Panc1 (cell line): ENCODE results near the gene CRADD. TPM values are rescaled to one million over a fixed set of nuclear protein-coding genes. Genes with fewer than 3 reads are reported as not detected.
"Not testable (repeated sequence)": the region's sequence is repeated elsewhere in the genome, so short reads cannot be mapped to it uniquely, and the experiment has no call there.

ENCODE experiments used
- ATAC-seq: fragments of 200-7000 bp; cut with Tn5 transposase; 2 replicates; pipeline ENCODE4 v1.9.1; 2020; ENCODE audit warnings: mild to moderate bottlenecking, moderate library complexity
- BruUV-seq: library from RNA; stranded (reverse); fragments of 400-500 nt; replicated peaks from 2 replicates; lab custom pipeline; 2021; lab: Mats Ljungman, UMichigan
- CTCF ChIA-PET: fragments of 300-600 bp; sonication (Branson Sonifier 250); formaldehyde crosslinking; loops from one replicate; lab custom pipeline; 2022; ENCODE audit warnings: antibody characterized with exemption; lab: Charles Lee
- POLR2A ChIA-PET: fragments of 300-600 bp; sonication (Branson Sonifier 250); formaldehyde crosslinking; loops from one replicate; lab custom pipeline; 2022; ENCODE audit warnings: antibody characterized with exemption; lab: Charles Lee
- DNase-seq: peaks from one replicate; pipeline ENCODE4 v3.0.0-alpha.2; 2010; ENCODE audit warnings: low read depth, low spot score
- H3K27ac ChIP-seq: 2 replicates; pipeline ENCODE4 v1.5.1; 2011; ENCODE audit warnings: mild to moderate bottlenecking, low read length, inconsistent platforms
- H3K27me3 ChIP-seq: fragments of 200-500 bp; sonication (Bioruptor generic); 2 replicates; pipeline ENCODE4 v1.6.0; 2014; ENCODE audit warnings: low read length, inconsistent platforms; ENCODE audit not compliant: control insufficient read depth, insufficient read depth
- H3K36me3 ChIP-seq: fragments of 200-500 bp; sonication (Bioruptor generic); 2 replicates; pipeline ENCODE4 v1.5.1; 2014; ENCODE audit warnings: inconsistent platforms, mild to moderate bottlenecking, low read length, moderate library complexity; ENCODE audit not compliant: control insufficient read depth, insufficient read depth
- H3K4me1 ChIP-seq: 2 replicates; pipeline ENCODE4 v1.5.1; 2011; ENCODE audit warnings: inconsistent platforms, mild to moderate bottlenecking, low read length, moderate library complexity; ENCODE audit not compliant: control insufficient read depth, insufficient read depth
- H3K4me3 ChIP-seq, 2 experiments: 2 replicates each; pipeline ENCODE4 v1.5.1; 2011 to 2012; ENCODE audit warnings: low read depth in 2 of 2, low read length in 2 of 2, mild to moderate bottlenecking in 2 of 2, inconsistent platforms in 1 of 2, moderate library complexity in 1 of 2
- H3K9me3 ChIP-seq: fragments of 200-500 bp; sonication (Bioruptor generic); 2 replicates; pipeline ENCODE4 v1.5.1; 2014; ENCODE audit warnings: low read depth, mild to moderate bottlenecking, inconsistent platforms, low read length, moderate library complexity; ENCODE audit not compliant: control insufficient read depth, insufficient read depth
- POLR2AphosphoS5 ChIP-seq: IDR thresholded peaks from 2 replicates; pipeline ENCODE4 v1.6.1; 2012; ENCODE audit warnings: mild to moderate bottlenecking, low read depth, low read length, moderate library complexity
- SIN3A ChIP-seq: IDR thresholded peaks from 2 replicates; pipeline ENCODE4 v1.6.1; 2012; ENCODE audit warnings: low read depth, mild to moderate bottlenecking, low read length, moderate library complexity, borderline replicate concordance; ENCODE audit not compliant: insufficient read depth
- TCF7L2 ChIP-seq: IDR thresholded peaks from 2 replicates; pipeline ENCODE4 v1.6.1; 2011; ENCODE audit warnings: mild to moderate bottlenecking, low read depth, low read length, inconsistent platforms
- in situ Hi-C: cut with HindIII; loops from 2 replicates; pipeline ENCODE4 v1.10.0; 2016; ENCODE audit warnings: low sequenced_read_pairs, low pct_unique_long_range_greater_than_20kb
- intact Hi-C: fragments of 100-400 bp; cut with micrococcal nuclease; formaldehyde crosslinking; loops from one replicate; pipeline ENCODE4 v1.10.0; 2022; ENCODE audit not compliant: unreplicated experiment
- total RNA-seq: library from RNA; stranded (reverse); gene quantifications from one replicate; pipeline ENCODE4 v1.2.1, GENCODE V29; 2021; ENCODE audit not compliant: unreplicated experiment
- TF ChIP-seq, protein P1 (sequence below), 2 experiments: IDR thresholded peaks; 2 replicates each; pipeline ENCODE4 v1.6.1; 2011 to 2012; ENCODE audit warnings: low read depth in 2 of 2, control low read depth in 1 of 2, low read length in 1 of 2, mild to moderate bottlenecking in 1 of 2, moderate library complexity in 1 of 2; ENCODE audit not compliant: insufficient read depth in 1 of 2
- TF ChIP-seq, protein P2 (sequence below): fragments of 450-650 bp; IDR thresholded peaks from 2 replicates; pipeline ENCODE4 v1.5.1; 2017; ENCODE audit warnings: mild to moderate bottlenecking

CRADD gene
- total RNA-seq, 1 experiment from 2014 or later, result 7.0 TPM

DNA sequence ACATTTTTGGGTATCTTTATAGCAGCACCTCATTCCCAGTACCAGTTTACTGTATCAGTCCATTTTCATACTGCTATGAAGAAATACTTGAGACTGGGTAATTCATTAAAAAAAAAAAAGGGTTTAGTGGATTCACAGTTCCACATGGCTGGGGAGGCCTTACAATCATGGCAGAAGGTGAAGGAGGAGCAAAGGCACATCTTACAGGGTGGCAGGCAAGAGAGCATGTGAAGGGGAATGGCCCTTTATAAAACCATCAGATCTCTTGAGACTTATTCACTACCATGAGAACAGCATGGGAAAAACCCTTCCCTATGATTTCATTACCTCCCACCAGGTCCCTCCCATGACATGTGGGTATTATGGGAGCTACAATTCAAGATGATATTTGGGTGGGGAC lies 77.7 kb downstream of the CRADD start:
- ATAC-seq, result not testable (repeated sequence)

DNA sequence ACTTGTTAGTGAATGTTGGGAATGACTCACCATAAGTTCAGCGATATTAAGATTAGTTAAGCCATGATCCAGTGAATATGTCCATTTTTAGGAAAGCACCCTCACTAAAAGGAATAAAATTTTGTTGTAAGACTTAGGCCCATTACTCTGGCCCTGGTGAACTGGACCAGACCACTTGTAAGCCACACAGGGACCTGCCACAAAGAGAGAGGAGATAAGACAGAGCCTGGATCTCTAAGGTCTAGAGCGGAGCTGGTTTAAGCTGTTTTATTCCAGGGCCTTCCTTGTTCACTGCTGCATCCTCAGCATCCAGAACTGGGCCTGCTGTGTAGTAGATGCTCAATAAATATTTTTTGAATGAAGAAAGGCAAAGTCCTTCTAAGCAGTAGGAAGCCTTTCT lies 79.1 kb downstream of the CRADD start:
- Histone ChIP-seq H3K9me3 (0 out of 2 replicates have a peak, but pooled peaks cover 2% of the 10 kb centered on the region), H3K27me3 (no peaks in the 10 kb centered on the region), H3K4me3 (no peak overlapping the region), H3K36me3 (no peaks in the 10 kb centered on the region), H3K27ac (no peak overlapping the region), H3K4me1 (no peaks in the 10 kb centered on the region)
- ChIA-PET CTCF (no interaction called here), POLR2A (no interaction called here)
- in situ Hi-C loops (no loop called here), intact Hi-C loops (no loop called here)
- no peak for TF ChIP-seq SIN3A
- TF ChIP-seq, protein P1, sequence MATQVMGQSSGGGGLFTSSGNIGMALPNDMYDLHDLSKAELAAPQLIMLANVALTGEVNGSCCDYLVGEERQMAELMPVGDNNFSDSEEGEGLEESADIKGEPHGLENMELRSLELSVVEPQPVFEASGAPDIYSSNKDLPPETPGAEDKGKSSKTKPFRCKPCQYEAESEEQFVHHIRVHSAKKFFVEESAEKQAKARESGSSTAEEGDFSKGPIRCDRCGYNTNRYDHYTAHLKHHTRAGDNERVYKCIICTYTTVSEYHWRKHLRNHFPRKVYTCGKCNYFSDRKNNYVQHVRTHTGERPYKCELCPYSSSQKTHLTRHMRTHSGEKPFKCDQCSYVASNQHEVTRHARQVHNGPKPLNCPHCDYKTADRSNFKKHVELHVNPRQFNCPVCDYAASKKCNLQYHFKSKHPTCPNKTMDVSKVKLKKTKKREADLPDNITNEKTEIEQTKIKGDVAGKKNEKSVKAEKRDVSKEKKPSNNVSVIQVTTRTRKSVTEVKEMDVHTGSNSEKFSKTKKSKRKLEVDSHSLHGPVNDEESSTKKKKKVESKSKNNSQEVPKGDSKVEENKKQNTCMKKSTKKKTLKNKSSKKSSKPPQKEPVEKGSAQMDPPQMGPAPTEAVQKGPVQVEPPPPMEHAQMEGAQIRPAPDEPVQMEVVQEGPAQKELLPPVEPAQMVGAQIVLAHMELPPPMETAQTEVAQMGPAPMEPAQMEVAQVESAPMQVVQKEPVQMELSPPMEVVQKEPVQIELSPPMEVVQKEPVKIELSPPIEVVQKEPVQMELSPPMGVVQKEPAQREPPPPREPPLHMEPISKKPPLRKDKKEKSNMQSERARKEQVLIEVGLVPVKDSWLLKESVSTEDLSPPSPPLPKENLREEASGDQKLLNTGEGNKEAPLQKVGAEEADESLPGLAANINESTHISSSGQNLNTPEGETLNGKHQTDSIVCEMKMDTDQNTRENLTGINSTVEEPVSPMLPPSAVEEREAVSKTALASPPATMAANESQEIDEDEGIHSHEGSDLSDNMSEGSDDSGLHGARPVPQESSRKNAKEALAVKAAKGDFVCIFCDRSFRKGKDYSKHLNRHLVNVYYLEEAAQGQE (IDR thresholded peaks at IDR 0.05; ENCODE audit: insufficient read depth in 1 of 2, low read depth in 2 of 2, low read length in 1 of 2), result no peak
- TF ChIP-seq, protein P2, sequence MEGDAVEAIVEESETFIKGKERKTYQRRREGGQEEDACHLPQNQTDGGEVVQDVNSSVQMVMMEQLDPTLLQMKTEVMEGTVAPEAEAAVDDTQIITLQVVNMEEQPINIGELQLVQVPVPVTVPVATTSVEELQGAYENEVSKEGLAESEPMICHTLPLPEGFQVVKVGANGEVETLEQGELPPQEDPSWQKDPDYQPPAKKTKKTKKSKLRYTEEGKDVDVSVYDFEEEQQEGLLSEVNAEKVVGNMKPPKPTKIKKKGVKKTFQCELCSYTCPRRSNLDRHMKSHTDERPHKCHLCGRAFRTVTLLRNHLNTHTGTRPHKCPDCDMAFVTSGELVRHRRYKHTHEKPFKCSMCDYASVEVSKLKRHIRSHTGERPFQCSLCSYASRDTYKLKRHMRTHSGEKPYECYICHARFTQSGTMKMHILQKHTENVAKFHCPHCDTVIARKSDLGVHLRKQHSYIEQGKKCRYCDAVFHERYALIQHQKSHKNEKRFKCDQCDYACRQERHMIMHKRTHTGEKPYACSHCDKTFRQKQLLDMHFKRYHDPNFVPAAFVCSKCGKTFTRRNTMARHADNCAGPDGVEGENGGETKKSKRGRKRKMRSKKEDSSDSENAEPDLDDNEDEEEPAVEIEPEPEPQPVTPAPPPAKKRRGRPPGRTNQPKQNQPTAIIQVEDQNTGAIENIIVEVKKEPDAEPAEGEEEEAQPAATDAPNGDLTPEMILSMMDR, result no peak
- no peak for TF ChIP-seq TCF7L2
- TF ChIP-seq POLR2AphosphoS5, result no peak
- DNase-seq (no peak), ATAC-seq (no peak)
- no TSS peak for BruUV-seq

More for the DNA sequence above, 77.7 kb downstream of the CRADD start:
- H3K9me3 ChIP-seq, H3K4me3 ChIP-seq, in situ Hi-C loops, intact Hi-C loops, POLR2A ChIA-PET, H3K4me1 ChIP-seq, CTCF ChIA-PET, BruUV-seq, H3K36me3 ChIP-seq, H3K27me3 ChIP-seq, H3K27ac ChIP-seq, DNase-seq: not testable (repeated sequence)

DNA sequence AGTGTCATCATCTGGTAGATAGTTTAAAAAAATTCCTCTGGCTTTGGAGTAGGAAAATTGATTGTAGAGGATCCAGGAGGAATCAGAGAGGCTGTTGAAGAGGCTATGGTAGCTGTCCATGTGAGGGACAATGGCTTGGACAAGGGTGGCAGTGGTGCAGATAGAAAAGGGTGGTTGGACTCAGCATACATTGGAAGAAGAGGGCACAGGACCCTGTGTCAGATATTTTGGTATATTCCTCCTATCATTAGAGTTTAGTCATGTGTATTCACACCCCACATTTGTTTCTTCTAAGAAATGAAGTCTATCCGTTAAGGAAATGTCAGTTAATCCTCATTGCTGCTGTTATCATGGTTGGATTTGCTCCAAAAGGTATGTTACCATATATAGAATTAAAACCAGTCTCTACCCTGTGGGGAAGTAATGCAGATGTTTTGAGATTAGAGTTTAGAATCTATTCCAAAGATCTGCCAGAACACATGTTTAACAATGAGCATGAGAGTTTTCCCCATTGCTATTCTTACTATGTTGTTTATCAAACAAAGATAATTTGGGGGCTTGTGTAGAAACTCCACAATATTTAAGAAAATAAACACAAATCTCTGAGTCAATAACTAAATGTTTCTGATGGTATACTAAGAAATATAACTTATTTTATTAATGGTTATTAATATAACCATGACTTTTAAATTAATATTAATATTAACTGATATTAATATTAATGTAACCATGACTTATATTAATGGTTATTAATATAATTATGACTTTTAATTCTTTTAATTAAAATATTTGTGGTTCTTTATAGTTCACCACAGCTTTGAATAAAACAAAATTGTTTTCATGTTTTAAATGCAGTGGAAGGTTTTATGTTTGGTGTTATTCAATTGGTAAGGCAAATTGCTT lies 80.9 kb downstream of the CRADD start:
- ChIA-PET CTCF (interaction anchor here (0.6 kb wide), 1 partner anchor 212 kb away, joined by 3 read pairs; no protein-coding TSS in a partner anchor), POLR2A (no interaction called here)
- no TSS peak for BruUV-seq
- in situ Hi-C loops (no loop called here), intact Hi-C loops (no loop called here)
- H3K4me1 ChIP-seq, result no peaks in the 10 kb centered on the region
- H3K27ac ChIP-seq, result no peak overlapping the region
- no peaks in the 10 kb centered on the region for H3K27me3 ChIP-seq
- ATAC-seq (no peak), DNase-seq (no peak)
- H3K36me3 ChIP-seq, result no peaks in the 10 kb centered on the region
- no peak overlapping the region for H3K4me3 ChIP-seq
- 0 out of 2 replicates have a peak, but pooled peaks cover 2% of the 10 kb centered on the region for H3K9me3 ChIP-seq
- TF ChIP-seq SIN3A, result no peak
- no peak for TF ChIP-seq TCF7L2
- TF ChIP-seq, protein P1 (IDR thresholded peaks at IDR 0.05; ENCODE audit: insufficient read depth in 1 of 2, low read depth in 2 of 2, low read length in 1 of 2), result no peak
- TF ChIP-seq, protein P2, result no peak
- no peak for TF ChIP-seq POLR2AphosphoS5
